ENCODE data around the gene KIF21A.
A peak's percentile ranks its signal among the peaks of the same experiment; 100 is the strongest.

KIF21A gene

DNA sequence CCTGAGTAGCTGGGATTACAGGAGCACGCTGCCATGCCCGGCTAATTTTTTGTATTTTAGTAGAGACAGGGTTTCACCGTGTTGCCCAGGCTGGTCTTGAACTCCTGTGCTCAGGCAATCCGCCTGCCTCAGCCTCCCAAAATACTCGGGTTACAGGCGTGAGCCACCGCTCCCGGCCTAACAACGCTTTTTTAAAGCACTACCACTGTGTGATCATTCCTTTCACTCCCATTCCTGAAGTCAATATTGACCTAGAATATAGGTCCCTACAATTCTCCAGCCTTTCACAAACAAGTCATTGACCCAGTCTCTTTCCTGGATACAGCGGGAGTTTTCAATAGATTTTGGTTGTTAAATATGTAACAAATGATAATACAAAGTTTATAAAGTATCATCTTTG is 62.8 kb downstream of the KIF21A start:
- TF ChIP-seq EZH2phosphoT487 (IDR thresholded peaks at IDR 0.05; ENCODE audit: low read depth), result no peak
- TF ChIP-seq, protein P1, sequence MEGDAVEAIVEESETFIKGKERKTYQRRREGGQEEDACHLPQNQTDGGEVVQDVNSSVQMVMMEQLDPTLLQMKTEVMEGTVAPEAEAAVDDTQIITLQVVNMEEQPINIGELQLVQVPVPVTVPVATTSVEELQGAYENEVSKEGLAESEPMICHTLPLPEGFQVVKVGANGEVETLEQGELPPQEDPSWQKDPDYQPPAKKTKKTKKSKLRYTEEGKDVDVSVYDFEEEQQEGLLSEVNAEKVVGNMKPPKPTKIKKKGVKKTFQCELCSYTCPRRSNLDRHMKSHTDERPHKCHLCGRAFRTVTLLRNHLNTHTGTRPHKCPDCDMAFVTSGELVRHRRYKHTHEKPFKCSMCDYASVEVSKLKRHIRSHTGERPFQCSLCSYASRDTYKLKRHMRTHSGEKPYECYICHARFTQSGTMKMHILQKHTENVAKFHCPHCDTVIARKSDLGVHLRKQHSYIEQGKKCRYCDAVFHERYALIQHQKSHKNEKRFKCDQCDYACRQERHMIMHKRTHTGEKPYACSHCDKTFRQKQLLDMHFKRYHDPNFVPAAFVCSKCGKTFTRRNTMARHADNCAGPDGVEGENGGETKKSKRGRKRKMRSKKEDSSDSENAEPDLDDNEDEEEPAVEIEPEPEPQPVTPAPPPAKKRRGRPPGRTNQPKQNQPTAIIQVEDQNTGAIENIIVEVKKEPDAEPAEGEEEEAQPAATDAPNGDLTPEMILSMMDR (IDR thresholded peaks at IDR 0.05; ENCODE audit: low read depth, low read length), result no peak
- no peak overlapping the region for H3K27ac ChIP-seq (ENCODE audit: low read length)
- H3K9me3 ChIP-seq (ENCODE audit: insufficient read depth, low read length), result no peaks in the 10 kb centered on the region
- H4K20me1 ChIP-seq (ENCODE audit: insufficient read depth, low read length), result no peaks in the 10 kb centered on the region
- H3K27me3 ChIP-seq (ENCODE audit: low read depth, low read length), result no peaks in the 10 kb centered on the region
- H3K4me3 ChIP-seq (ENCODE audit: low read length), result no peak overlapping the region
- no peak overlapping the region for H2AFZ ChIP-seq (ENCODE audit: low read depth, low read length)
- no peak overlapping the region for H3K4me2 ChIP-seq (ENCODE audit: low read length)
- H3K4me1 ChIP-seq (ENCODE audit: low read length), result peaks cover 9% of the 10 kb centered on the region
- H3K79me2 ChIP-seq (ENCODE audit: low read length), result no peaks in the 10 kb centered on the region
- no peak overlapping the region for H3K9ac ChIP-seq (ENCODE audit: low read length)
- no peaks in the 10 kb centered on the region for H3K36me3 ChIP-seq (replicated peaks; ENCODE audit: low read depth, low read length)

DNA sequence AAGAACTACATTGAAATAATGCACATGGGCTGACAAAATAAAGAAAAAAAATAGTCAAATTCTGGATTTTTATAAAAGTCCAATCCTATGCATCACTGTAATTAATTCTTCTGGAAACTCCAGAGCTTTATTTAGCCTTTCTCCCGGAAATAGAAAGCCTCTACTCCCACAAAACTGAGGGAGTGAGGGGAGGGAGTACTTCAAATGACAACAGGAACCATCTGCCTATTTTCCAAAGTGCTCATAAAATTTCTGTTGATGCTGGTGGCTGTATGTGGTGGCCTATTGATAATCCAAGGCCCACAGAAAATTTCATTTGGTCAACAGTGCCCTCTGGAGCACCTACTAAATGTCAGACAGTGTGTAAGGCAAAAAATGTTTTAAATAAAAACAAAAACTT is 64.6 kb downstream of the KIF21A start:
- no peaks in the 10 kb centered on the region for H4K20me1 ChIP-seq (ENCODE audit: insufficient read depth, low read length)
- no peak overlapping the region for H3K4me2 ChIP-seq (ENCODE audit: low read length)
- no peaks in the 10 kb centered on the region for H3K27me3 ChIP-seq (ENCODE audit: low read depth, low read length)
- no peak overlapping the region for H2AFZ ChIP-seq (ENCODE audit: low read depth, low read length)
- no peak overlapping the region for H3K9ac ChIP-seq (ENCODE audit: low read length)
- no peaks in the 10 kb centered on the region for H3K9me3 ChIP-seq (ENCODE audit: insufficient read depth, low read length)
- TF ChIP-seq EZH2phosphoT487 (IDR thresholded peaks at IDR 0.05; ENCODE audit: low read depth), result no peak
- TF ChIP-seq, protein P1 (IDR thresholded peaks at IDR 0.05; ENCODE audit: low read depth, low read length), result 0 out of 2 replicates have a peak, but pooled peaks have one; percentile 8
- no peak overlapping the region for H3K27ac ChIP-seq (ENCODE audit: low read length)
- no peak overlapping the region for H3K4me3 ChIP-seq (ENCODE audit: low read length)
- no peaks in the 10 kb centered on the region for H3K36me3 ChIP-seq (replicated peaks; ENCODE audit: low read depth, low read length)
- peaks cover 19% of the 10 kb centered on the region for H3K4me1 ChIP-seq (ENCODE audit: low read length)
- no peaks in the 10 kb centered on the region for H3K79me2 ChIP-seq (ENCODE audit: low read length)

DNA sequence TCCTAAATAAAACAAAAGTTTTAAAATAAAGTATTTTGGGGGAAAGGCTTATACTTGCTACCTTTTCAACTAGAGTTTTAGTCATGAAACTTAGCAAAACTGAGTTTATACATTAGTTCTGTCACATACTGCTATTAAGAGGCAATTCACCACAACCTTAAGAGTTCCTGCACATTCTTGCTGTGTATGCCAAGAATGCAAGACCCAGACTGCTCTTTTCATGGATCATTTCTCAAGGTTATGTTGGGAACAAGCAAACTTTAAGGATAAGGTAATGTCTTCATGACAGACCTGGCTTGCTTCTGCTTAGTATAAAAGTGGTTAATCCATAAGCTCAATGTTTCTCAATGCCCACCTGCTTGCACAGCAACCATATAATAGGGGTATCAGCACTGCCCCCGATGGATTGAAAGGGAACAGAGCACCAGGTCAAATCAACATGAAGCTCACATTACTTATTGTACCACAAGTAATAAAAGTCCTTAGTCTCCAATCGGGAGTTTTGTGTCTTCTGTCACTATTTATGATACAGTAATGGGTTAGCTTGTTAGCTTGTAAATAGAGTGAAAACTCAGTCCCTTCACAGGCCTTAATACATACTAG is 67.6 kb downstream of the KIF21A start:
- Histone ChIP-seq H3K36me3 (replicated peaks; ENCODE audit: low read depth, low read length) (no peaks in the 10 kb centered on the region), H4K20me1 (ENCODE audit: insufficient read depth, low read length) (no peaks in the 10 kb centered on the region), H3K4me3 (ENCODE audit: low read length) (no peak overlapping the region), H3K27me3 (ENCODE audit: low read depth, low read length) (no peaks in the 10 kb centered on the region), H3K27ac (ENCODE audit: low read length) (no peak overlapping the region), H3K79me2 (ENCODE audit: low read length) (no peaks in the 10 kb centered on the region), H3K4me1 (ENCODE audit: low read length) (peaks cover 33% of the 10 kb centered on the region), H3K4me2 (ENCODE audit: low read length) (no peak overlapping the region), H2AFZ (ENCODE audit: low read depth, low read length) (no peak overlapping the region), H3K9ac (ENCODE audit: low read length) (no peak overlapping the region), H3K9me3 (ENCODE audit: insufficient read depth, low read length) (no peaks in the 10 kb centered on the region)
- no peak for TF ChIP-seq EZH2phosphoT487 (IDR thresholded peaks at IDR 0.05; ENCODE audit: low read depth)
- TF ChIP-seq, protein P1 (IDR thresholded peaks at IDR 0.05; ENCODE audit: low read depth, low read length), result 0 out of 2 replicates have a peak, but pooled peaks have one; percentile 11

DNA sequence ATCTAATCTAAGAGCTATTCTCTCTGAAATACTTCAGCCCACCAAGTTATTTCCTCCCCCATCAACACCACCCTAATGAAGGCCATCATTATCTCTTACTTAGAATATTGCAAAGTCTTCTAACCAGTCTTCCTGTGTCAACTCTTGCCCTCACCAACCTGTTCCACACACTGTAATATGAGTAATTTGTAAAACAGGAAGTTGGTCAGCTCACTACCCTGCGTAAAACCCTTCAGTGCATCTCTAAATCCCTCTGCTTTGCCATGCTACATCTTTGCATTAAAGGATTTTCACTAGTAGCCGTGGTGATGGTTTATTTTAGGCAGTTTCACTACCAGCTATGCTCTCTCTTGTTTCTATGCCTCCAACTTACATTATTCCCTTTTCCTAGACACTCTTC is 70.0 kb downstream of the KIF21A start:
- Histone ChIP-seq H3K4me3 (ENCODE audit: low read length) (peak overlapping the region; percentile 37), H3K4me2 (ENCODE audit: low read length) (peak overlapping the region; percentile 64), H3K27ac (ENCODE audit: low read length) (0 out of 2 replicates have a peak overlapping the region, but pooled peaks have one; percentile 3), H3K79me2 (ENCODE audit: low read length) (no peaks in the 10 kb centered on the region), H4K20me1 (ENCODE audit: insufficient read depth, low read length) (no peaks in the 10 kb centered on the region), H3K4me1 (ENCODE audit: low read length) (peaks cover 40% of the 10 kb centered on the region), H3K9me3 (ENCODE audit: insufficient read depth, low read length) (no peaks in the 10 kb centered on the region), H3K36me3 (replicated peaks; ENCODE audit: low read depth, low read length) (peaks cover 3% of the 10 kb centered on the region), H3K9ac (ENCODE audit: low read length) (no peak overlapping the region), H3K27me3 (ENCODE audit: low read depth, low read length) (no peaks in the 10 kb centered on the region), H2AFZ (ENCODE audit: low read depth, low read length) (no peak overlapping the region)
- no peak for TF ChIP-seq EZH2phosphoT487 (IDR thresholded peaks at IDR 0.05; ENCODE audit: low read depth)
- TF ChIP-seq, protein P1 (IDR thresholded peaks at IDR 0.05; ENCODE audit: low read depth, low read length), result no peak
